ENCODE measurements around the gene ABLIM1.

Gene ABLIM1

GRCh38 chr10:114418109-114418508, 240.0 kb downstream of the ABLIM1 start:
- no peak for DNase-seq (ENCODE audit: low read depth)
- no peak overlapping the region for H3K4me3 ChIP-seq (ENCODE audit: low read length)
- TF ChIP-seq CTCF (conservative IDR thresholded peaks at IDR 0.05; ENCODE audit: low read depth, low read length), result no peak

GRCh38 chr10:114412907-114413797, 244.9 kb downstream of the ABLIM1 start:
- DNase-seq (ENCODE audit: low read depth), result peak; percentile 21
- no peak overlapping the region for H3K4me3 ChIP-seq (ENCODE audit: low read length)
- TF ChIP-seq CTCF (conservative IDR thresholded peaks at IDR 0.05; ENCODE audit: low read depth, low read length), result no peak

- TF ChIP-seq CTCF (conservative IDR thresholded peaks at IDR 0.05; ENCODE audit: low read depth, low read length), result no peak
- no peak overlapping the region for H3K4me3 ChIP-seq (ENCODE audit: low read length)
- no peak for DNase-seq (ENCODE audit: low read depth)
These were observed 249.1 kb downstream of the ABLIM1 start for GRCh38 chr10:114408968-114409444.

- no peak for DNase-seq (ENCODE audit: low read depth)
- no peak for TF ChIP-seq CTCF (conservative IDR thresholded peaks at IDR 0.05; ENCODE audit: low read depth, low read length)
- H3K4me3 ChIP-seq (ENCODE audit: low read length), result no peak overlapping the region
These were observed 249.7 kb downstream of the ABLIM1 start for GRCh38 chr10:114408112-114408967.

- no peak overlapping the region for H3K4me3 ChIP-seq (ENCODE audit: low read length)
- TF ChIP-seq CTCF (conservative IDR thresholded peaks at IDR 0.05; ENCODE audit: low read depth, low read length), result no peak
- DNase-seq (ENCODE audit: low read depth), result no peak
These were observed 251.6 kb downstream of the ABLIM1 start for GRCh38 chr10:114406455-114406854.

GRCh38 chr10:114405011-114405350, 253.1 kb downstream of the ABLIM1 start:
- no peak overlapping the region for H3K4me3 ChIP-seq (ENCODE audit: low read length)
- TF ChIP-seq CTCF (conservative IDR thresholded peaks at IDR 0.05; ENCODE audit: low read depth, low read length), result no peak
- DNase-seq (ENCODE audit: low read depth), result no peak
